Activated T-helper 1 cell treated with anti-CD3 and anti-CD28 coated beads, Interleukin-12 subunit alpha, Interleukin-12 subunit beta, Interleukin-2, Interleukin-4 antibody, amounts not matched to agents 30 ng/mL and 10 ng/mL and 1 ng/mL, durations not matched to agents 14 hours and 24 hours and 36 hours (primary cell): Measurements from ENCODE around the gene NRXN3. TPM values are rescaled to one million over a fixed set of nuclear protein-coding genes. Genes with fewer than 3 reads are reported as not detected.
"Not testable (repeated sequence)": the region's sequence is repeated elsewhere in the genome, so short reads cannot be mapped to it uniquely, and the experiment has no call there.

Experiments used
- DNase-seq: peaks from one replicate; pipeline ENCODE4 v3.0.0; 2021; ENCODE audit warnings: low spot score
- H3K27ac Mint-ChIP-seq: one replicate; pipeline ENCODE4 v1.8.0; 2021; ENCODE audit warnings: mild to moderate bottlenecking, mixed read lengths
- H3K27me3 Mint-ChIP-seq: one replicate; pipeline ENCODE4 v1.8.0; 2022; ENCODE audit warnings: mild to moderate bottlenecking, moderate library complexity, mixed read lengths; ENCODE audit not compliant: insufficient read depth
- H3K36me3 Mint-ChIP-seq: one replicate; pipeline ENCODE4 v1.8.0; 2021; ENCODE audit warnings: low read depth, mixed read lengths
- H3K4me1 Mint-ChIP-seq: one replicate; pipeline ENCODE4 v1.8.0; 2021; ENCODE audit warnings: low read depth, mixed read lengths
- H3K4me3 Mint-ChIP-seq: one replicate; pipeline ENCODE4 v1.8.0; 2021; ENCODE audit warnings: mild to moderate bottlenecking, moderate library complexity, mixed read lengths
- H3K9me3 Mint-ChIP-seq: one replicate; pipeline ENCODE4 v1.8.0; 2021; ENCODE audit warnings: mixed read lengths
- intact Hi-C: fragments of 100-400 bp; cut with micrococcal nuclease; formaldehyde crosslinking; loops from one replicate; pipeline ENCODE4 v1.15.1; 2024
- total RNA-seq: library from RNA; stranded (reverse); gene quantifications from 2 replicates; pipeline ENCODE4 v1.2.3, GENCODE V29; 2022

NRXN3 gene
- total RNA-seq, 1 donor from 2014 or later: not detected

DNA sequence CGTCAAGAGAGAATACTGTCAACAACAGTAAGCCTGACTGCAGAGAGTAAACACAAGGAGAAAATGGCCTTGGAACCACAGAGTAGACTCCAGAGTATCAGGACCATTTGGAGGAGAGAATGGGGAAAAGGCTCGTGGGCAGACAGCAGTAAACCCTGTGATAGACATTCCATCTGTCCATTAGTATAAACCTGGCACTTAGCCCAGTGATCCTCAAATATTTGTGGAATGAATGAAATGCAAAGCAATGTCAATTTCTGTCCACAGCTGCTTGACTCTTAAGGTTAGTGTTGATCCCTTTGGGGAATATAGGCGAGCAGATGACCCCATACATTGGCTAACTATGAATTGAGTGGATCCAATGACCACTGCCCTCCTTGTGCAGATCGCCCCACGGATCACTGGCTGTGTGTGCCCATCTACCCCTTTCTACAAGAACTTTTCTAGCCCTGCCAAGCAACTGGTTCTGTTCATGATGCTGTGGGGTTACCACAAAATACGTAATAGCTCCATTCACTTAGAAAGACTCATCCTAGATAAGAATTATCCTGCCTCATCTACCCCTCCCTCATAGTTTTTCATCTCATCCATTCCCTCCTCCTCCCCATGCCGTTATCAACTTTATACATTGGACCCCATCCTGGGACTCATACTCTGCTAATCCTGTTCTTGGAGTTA is 846.8 kb downstream of the NRXN3 start:
- H3K4me3 Mint-ChIP-seq: no peak overlapping the region
- H3K36me3 Mint-ChIP-seq: no peaks in the 10 kb centered on the region

GRCh38 chr14:79017561-79017960 is 847.4 kb downstream of the NRXN3 start:
- Mint-ChIP-seq H3K27me3 (no peaks in the 10 kb centered on the region), H3K36me3 (no peaks in the 10 kb centered on the region)

More for the DNA sequence above, 846.8 kb downstream of the NRXN3 start:
- Mint-ChIP-seq H3K27ac (no peak overlapping the region), H3K9me3 (no peaks in the 10 kb centered on the region), H3K4me1 (no peaks in the 10 kb centered on the region), H3K27me3 (no peaks in the 10 kb centered on the region)
- DNase-seq: no peak
- intact Hi-C loops: no loop called here

DNA sequence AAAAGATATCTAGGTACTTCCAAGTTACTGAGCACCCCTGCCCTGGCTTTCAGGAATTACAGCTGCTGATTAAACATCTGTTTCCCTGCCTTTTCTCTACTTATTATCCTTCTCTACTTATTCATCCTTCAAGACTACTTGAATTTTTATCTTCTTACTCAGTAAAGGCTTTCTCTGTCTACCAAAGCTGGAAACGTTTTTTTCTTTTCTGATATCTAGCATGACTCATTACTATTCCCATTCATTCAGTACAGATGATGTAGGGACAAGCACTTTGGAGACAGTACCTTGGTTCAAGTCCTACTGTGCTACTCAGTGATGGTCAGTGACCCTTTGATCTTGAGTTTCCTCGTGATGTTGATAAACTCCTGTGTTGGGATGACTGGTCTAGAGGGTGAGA is 848.7 kb downstream of the NRXN3 start:
- Mint-ChIP-seq H3K4me1 (no peaks in the 10 kb centered on the region), H3K27ac (no peak overlapping the region), H3K4me3 (no peak overlapping the region), H3K36me3 (no peaks in the 10 kb centered on the region), H3K9me3 (no peaks in the 10 kb centered on the region), H3K27me3 (no peaks in the 10 kb centered on the region)
- DNase-seq: no peak
- intact Hi-C loops: no loop called here

More at GRCh38 chr14:79017561-79017960, 847.4 kb downstream of the NRXN3 start:
- Mint-ChIP-seq H3K4me3 (no peak overlapping the region), H3K27ac (no peak overlapping the region), H3K4me1 (no peaks in the 10 kb centered on the region), H3K9me3 (no peaks in the 10 kb centered on the region)
- intact Hi-C loops: no loop called here
- DNase-seq: no peak

GRCh38 chr14:79019898-79020297 is 849.7 kb downstream of the NRXN3 start:
- H3K4me1 Mint-ChIP-seq, H3K36me3 Mint-ChIP-seq, H3K9me3 Mint-ChIP-seq, H3K4me3 Mint-ChIP-seq, intact Hi-C loops, DNase-seq, H3K27me3 Mint-ChIP-seq, H3K27ac Mint-ChIP-seq: not testable (repeated sequence)

- no peaks in the 10 kb centered on the region for H3K36me3 Mint-ChIP-seq
- no peak for DNase-seq
- no peak overlapping the region for H3K27ac Mint-ChIP-seq
- H3K4me1 Mint-ChIP-seq: no peaks in the 10 kb centered on the region
- no peaks in the 10 kb centered on the region for H3K27me3 Mint-ChIP-seq
- intact Hi-C loops: no loop called here
- H3K4me3 Mint-ChIP-seq: no peak overlapping the region
- no peaks in the 10 kb centered on the region for H3K9me3 Mint-ChIP-seq
Measured at GRCh38 chr14:79021766-79022165, 851.6 kb downstream of the NRXN3 start.

DNA sequence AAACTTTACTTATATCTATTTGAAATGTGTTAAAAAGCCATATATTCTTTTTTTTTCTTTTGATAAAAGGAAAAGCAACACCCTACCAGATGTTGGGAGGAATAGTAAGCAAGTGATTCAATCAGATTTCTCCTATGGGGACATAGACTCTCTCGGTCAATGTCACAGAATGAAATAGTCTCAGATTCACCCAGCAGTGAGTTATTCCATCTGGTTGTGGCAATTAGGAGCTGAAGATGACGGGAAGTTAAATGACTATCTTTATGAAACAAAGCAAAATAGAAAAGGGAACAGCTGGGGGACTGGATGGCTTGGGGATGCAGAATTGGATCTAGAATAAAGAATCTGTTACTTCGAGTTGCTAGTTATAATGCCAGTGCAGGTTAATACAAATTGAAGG is 857.0 kb downstream of the NRXN3 start:
- intact Hi-C loops: no loop called here
- H3K27ac Mint-ChIP-seq: no peak overlapping the region
- H3K4me1 Mint-ChIP-seq: no peaks in the 10 kb centered on the region
- DNase-seq: no peak
- H3K4me3 Mint-ChIP-seq: no peak overlapping the region
- no peaks in the 10 kb centered on the region for H3K36me3 Mint-ChIP-seq
- no peaks in the 10 kb centered on the region for H3K27me3 Mint-ChIP-seq
- H3K9me3 Mint-ChIP-seq: no peaks in the 10 kb centered on the region

DNA sequence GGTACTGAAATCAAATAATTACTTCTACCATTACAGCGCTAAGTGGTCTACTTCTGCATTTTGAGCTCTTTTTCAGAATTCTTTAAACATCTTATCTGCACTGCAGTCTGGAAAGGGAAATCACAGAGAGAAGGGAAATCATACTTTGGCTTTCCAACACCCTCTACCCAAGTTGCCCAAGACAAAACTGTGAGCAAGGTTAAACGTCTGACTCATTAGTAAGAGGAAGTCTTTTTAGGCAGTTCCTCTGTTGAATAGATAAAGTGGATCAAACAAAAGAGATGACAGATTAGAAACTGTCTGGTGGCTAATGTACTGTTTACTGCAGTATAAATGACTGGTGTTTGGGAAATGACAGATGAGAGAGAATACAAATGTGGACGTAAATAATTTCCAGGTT is 858.1 kb downstream of the NRXN3 start:
- no peak for DNase-seq
- H3K36me3 Mint-ChIP-seq: no peaks in the 10 kb centered on the region
- no peaks in the 10 kb centered on the region for H3K4me1 Mint-ChIP-seq
- no peak overlapping the region for H3K4me3 Mint-ChIP-seq
- H3K27ac Mint-ChIP-seq: no peak overlapping the region
- H3K27me3 Mint-ChIP-seq: no peaks in the 10 kb centered on the region
- H3K9me3 Mint-ChIP-seq: no peaks in the 10 kb centered on the region
- intact Hi-C loops: no loop called here

DNA sequence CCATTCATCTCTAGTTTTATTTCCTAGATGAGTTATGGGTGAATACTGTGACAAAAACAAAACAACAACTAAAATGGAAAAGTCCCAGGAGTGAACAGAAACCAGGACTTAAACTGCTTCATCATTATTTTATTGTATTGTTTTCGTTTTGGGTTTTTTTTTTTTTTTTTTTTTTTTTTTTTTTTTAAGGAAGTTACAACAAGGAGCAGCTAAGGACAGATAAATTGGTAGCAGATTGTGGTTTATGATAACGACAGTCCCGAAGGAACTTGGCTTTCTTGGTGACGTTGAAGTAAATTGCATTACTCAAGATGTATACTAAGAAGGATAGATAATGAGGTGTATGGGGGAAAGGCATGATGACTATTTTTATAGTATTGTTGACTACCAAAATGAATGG is 866.3 kb downstream of the NRXN3 start:
- Mint-ChIP-seq H3K27ac (no peak overlapping the region), H3K27me3 (no peaks in the 10 kb centered on the region), H3K36me3 (no peaks in the 10 kb centered on the region), H3K9me3 (peaks cover 9% of the 10 kb centered on the region), H3K4me1 (no peaks in the 10 kb centered on the region), H3K4me3 (no peak overlapping the region)
- no peak for DNase-seq
- intact Hi-C loops: no loop called here

- no peak overlapping the region for H3K27ac Mint-ChIP-seq
- H3K27me3 Mint-ChIP-seq: no peaks in the 10 kb centered on the region
- no peaks in the 10 kb centered on the region for H3K36me3 Mint-ChIP-seq
- no peak for DNase-seq
- no peak overlapping the region for H3K4me3 Mint-ChIP-seq
- intact Hi-C loops: no loop called here
- no peaks in the 10 kb centered on the region for H3K4me1 Mint-ChIP-seq
- peaks cover 9% of the 10 kb centered on the region for H3K9me3 Mint-ChIP-seq
Measured at GRCh38 chr14:79037106-79037505, 866.9 kb downstream of the NRXN3 start.

DNA sequence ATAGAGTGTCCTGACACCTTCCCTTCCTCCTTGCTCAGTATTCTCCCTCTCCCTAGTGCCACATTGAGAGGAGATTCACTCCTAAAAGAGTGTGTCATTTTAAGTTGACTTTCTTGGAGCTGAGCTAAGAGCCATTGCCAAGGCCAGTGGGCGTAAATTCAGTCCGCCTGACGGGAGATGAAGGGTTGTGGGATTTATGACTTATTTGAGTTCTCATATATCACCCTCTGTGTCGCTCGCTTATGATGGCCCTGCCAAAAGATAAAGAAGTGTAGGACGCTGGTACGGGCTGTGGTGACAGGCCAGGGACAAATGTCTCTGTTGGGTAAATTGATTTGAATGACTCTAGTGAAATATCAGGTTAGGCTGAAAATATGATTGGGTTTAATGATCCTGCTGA is 867.4 kb downstream of the NRXN3 start:
- Mint-ChIP-seq H3K27me3 (no peaks in the 10 kb centered on the region), H3K4me3 (no peak overlapping the region), H3K9me3 (peaks cover 9% of the 10 kb centered on the region), H3K4me1 (no peaks in the 10 kb centered on the region), H3K36me3 (no peaks in the 10 kb centered on the region), H3K27ac (no peak overlapping the region)
- DNase-seq: no peak
- intact Hi-C loops: no loop called here

GRCh38 chr14:79040790-79041189 is 870.6 kb downstream of the NRXN3 start:
- H3K27me3 Mint-ChIP-seq: no peaks in the 10 kb centered on the region
- H3K27ac Mint-ChIP-seq: no peak overlapping the region
- intact Hi-C loops: no loop called here
- DNase-seq: no peak
- no peaks in the 10 kb centered on the region for H3K4me1 Mint-ChIP-seq
- no peak overlapping the region for H3K4me3 Mint-ChIP-seq
- H3K36me3 Mint-ChIP-seq: no peaks in the 10 kb centered on the region
- peaks cover 9% of the 10 kb centered on the region for H3K9me3 Mint-ChIP-seq

GRCh38 chr14:79043194-79043889 is 873.2 kb downstream of the NRXN3 start:
- Mint-ChIP-seq H3K9me3 (peaks cover 4% of the 10 kb centered on the region), H3K4me3 (no peak overlapping the region), H3K27me3 (no peaks in the 10 kb centered on the region), H3K27ac (no peak overlapping the region), H3K36me3 (no peaks in the 10 kb centered on the region), H3K4me1 (no peaks in the 10 kb centered on the region)
- DNase-seq: no peak
- intact Hi-C loops: no loop called here

- no peak overlapping the region for H3K27ac Mint-ChIP-seq
- intact Hi-C loops: no loop called here
- H3K36me3 Mint-ChIP-seq: no peaks in the 10 kb centered on the region
- H3K27me3 Mint-ChIP-seq: no peaks in the 10 kb centered on the region
- no peak overlapping the region for H3K4me3 Mint-ChIP-seq
- DNase-seq: no peak
- no peaks in the 10 kb centered on the region for H3K4me1 Mint-ChIP-seq
- H3K9me3 Mint-ChIP-seq: peaks cover 4% of the 10 kb centered on the region
Measured at GRCh38 chr14:79044894-79045624, 874.9 kb downstream of the NRXN3 start.
